ES-I3 (cell line): ENCODE measurements around the gene POLD3.

ENCODE experiments used
- H3K36me3 ChIP-seq: 2 replicates; pipeline ENCODE4 v1.6.1; 2013; ENCODE audit warnings: mild to moderate bottlenecking, low read length, control low read depth, moderate library complexity; ENCODE audit not compliant: insufficient read depth
- H3K4me1 ChIP-seq: 2 replicates; pipeline ENCODE4 v1.6.1; 2013; ENCODE audit warnings: mild to moderate bottlenecking, control low read depth, low read length; ENCODE audit not compliant: insufficient read depth
- H3K9ac ChIP-seq: 2 replicates; pipeline ENCODE4 v1.6.1; 2013; ENCODE audit warnings: low read depth, mild to moderate bottlenecking, low read length, moderate library complexity
- H3K9me3 ChIP-seq: 2 replicates; pipeline ENCODE4 v1.6.1; 2013; ENCODE audit warnings: mild to moderate bottlenecking, low read length, moderate library complexity; ENCODE audit not compliant: control insufficient read depth, insufficient read depth

POLD3 gene

DNA sequence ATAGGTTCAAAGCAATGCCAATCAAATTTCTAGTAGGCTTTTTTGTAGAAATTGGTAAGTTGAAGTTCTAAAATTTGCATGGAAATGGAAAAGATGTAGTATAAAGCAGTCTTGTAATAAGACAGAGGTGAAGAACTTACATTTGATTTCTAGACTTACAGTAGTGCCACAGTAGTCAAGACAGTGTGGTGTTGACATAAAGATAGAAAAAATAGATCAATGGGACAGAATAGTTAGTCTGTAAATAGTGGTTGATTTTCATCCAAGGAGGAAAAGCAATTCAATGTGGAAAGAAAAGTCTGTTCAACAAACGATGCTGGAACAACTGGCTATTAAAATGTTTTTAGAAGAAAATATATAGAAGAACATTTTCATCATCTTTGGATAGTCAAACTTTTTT lies 70.9 kb downstream of the POLD3 start:
- Histone ChIP-seq H3K4me1 (no peaks in the 10 kb centered on the region), H3K36me3 (no peaks in the 10 kb centered on the region), H3K9me3 (no peaks in the 10 kb centered on the region), H3K9ac (no peak overlapping the region)

DNA sequence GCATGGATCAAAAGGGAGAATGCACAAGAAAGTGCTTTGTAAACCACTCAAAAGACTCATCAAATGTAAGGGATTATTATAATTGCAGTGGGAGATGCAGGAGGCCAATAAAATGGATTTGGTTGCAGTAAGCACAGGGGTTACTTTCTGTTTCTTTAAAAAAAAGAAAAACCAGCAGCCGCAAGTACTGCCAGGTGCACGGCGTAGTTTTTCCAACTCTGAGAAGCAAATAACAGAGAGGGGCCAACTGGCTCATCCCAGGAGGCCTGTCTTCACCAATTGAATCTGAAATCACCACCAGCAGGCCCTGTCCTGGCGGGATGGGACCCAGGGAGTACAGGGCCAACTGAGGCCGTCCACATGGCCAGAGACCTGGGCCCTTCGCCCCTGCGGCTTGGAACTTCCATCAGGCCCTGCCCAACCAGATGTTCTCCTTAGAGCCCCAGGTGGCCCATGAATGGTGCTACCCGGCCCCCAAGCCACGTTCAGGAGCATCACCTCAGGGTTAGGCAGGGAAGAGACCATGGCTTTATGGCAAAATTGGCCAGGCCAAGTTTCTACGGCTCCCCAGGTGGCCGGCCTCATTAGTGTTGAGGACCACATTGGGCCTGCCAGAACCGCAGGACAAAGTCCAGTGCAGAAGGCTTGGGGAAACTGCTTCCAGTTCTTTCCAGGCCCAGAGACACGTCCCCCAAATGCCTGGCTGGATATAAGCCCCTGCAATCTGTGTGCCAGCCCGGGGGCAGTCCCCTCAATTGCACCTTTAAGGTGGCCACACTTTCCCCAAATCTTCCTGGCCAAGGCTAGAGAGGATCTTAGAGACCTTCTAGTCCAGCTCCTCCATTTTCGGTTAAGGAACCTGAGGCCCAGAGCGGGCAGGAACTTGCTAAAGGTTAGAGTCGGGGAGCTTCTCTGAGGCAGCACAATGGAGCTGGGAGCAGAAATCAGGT lies 77.1 kb downstream of the POLD3 start:
- no peaks in the 10 kb centered on the region for H3K36me3 ChIP-seq
- no peaks in the 10 kb centered on the region for H3K9me3 ChIP-seq
- no peaks in the 10 kb centered on the region for H3K4me1 ChIP-seq
- no peak overlapping the region for H3K9ac ChIP-seq

DNA sequence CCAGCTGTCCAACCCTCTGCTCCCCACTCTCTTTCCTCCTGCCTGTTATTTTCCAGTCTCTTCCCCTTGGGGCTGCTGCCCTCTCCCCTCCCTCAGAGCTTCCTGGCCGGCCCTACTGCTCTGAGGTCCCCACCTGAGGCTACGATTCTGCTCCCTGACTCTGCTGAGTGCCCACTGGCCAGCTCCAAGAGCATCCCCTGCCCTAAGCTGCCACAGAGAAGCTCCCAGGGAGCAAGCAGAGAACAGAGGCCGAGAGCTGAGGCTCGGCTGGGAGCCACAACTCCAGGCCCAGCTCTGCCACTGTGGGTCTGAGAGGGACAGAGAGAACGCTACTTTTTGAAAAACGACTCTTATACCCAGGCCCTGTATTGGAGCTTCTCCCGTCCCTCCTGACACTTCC lies 77.8 kb downstream of the POLD3 start:
- Histone ChIP-seq H3K36me3 (no peaks in the 10 kb centered on the region), H3K9ac (no peak overlapping the region), H3K4me1 (no peaks in the 10 kb centered on the region), H3K9me3 (no peaks in the 10 kb centered on the region)

DNA sequence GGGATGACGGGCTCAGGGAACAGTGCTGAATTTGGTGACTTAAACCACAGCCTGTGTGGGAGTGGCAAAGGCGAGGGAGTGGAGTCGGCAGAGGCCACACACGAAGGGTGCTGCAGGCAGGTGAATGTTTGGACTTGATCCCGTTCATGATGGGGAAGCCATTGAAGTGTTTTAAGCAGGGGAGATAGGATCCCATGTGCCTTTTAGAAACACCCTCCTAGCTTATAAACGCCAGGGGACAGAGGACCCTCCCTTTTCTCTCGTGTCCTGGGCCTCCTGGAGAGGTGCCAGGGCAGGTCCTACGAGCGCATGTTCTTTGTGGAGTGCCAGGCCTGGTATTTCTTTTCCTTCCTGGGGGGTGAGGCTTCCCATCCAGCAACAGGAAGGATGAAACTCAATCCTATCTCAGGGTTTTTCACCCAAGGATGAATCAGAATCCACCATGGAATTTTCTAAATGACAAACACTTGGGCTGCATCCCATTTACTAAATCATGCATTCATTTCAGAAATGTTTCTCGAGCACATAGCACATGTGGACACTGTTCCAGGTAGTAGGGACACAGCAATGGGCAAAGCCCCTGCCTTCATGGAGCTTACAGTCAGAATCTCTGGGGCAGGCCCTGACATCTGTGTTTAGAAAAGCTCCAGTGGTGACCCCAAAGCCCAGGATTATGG lies 79.3 kb downstream of the POLD3 start:
- Histone ChIP-seq H3K9me3 (no peaks in the 10 kb centered on the region), H3K4me1 (no peaks in the 10 kb centered on the region), H3K9ac (no peak overlapping the region), H3K36me3 (no peaks in the 10 kb centered on the region)

DNA sequence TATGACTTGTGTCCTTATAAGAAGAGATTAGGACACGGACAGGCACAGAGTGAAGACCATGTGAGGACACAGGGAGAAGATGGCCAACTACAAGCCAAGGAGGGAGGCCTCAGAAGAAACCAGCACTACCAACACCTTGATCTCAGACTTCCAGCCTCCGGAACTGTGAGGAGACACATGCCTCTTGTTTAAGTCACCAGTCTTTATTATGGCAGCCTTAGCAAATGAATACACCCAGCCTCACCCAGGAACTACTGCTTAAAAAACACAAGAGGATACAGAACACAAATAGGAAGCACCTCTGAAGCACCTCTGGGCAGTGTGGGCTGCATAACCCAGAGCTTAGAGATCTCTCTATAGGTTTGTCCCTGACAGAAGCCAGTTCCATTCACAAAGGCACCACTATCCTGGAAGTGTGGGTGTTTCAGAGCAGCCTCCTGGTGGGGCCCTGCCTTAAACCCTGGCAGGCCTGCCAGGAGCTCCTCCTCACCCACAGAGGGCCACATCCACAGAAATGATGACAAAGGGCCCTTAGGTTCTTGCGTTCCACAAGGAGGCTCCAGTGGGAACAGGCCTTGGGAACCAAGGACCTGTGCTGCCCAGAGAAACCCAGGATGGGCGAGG lies 80.1 kb downstream of the POLD3 start:
- H3K36me3 ChIP-seq, result no peaks in the 10 kb centered on the region
- no peaks in the 10 kb centered on the region for H3K4me1 ChIP-seq
- no peak overlapping the region for H3K9ac ChIP-seq
- no peaks in the 10 kb centered on the region for H3K9me3 ChIP-seq

DNA sequence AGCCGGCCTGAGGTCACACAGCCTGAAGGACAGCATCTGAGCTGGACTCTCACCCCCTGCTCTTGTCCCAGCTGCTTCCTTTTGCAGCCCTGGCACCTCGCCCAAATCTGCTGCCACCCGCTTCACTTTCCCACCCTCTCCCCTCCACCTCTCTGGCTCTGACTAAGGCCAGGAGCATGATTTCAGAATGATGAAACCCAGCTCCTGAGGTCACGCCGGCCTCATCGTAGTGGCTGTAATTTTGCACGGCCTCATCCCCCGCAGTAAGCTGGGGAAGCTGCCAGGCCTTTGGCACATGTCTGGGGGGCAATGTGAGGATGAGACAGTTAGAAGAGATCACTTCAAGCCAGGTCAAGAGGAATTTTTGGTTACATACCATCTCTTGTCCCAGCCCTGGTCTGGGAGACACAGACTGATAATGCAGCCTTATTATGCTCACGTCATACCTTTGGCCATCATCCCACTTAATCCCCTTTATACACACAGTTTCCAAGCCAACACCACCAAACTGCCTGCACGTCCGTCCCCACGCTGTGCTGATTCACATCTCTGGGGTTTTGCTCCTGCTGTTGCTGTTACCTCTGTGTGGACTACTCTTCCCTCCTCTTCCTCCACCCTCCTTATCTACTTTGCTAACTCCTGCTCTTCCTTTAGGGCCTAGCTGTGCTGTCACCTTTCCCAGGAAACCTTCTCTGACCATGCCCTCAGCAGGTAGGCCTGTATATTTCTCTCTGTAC lies 80.7 kb downstream of the POLD3 start:
- Histone ChIP-seq H3K4me1 (no peaks in the 10 kb centered on the region), H3K36me3 (no peaks in the 10 kb centered on the region), H3K9ac (no peak overlapping the region)

DNA sequence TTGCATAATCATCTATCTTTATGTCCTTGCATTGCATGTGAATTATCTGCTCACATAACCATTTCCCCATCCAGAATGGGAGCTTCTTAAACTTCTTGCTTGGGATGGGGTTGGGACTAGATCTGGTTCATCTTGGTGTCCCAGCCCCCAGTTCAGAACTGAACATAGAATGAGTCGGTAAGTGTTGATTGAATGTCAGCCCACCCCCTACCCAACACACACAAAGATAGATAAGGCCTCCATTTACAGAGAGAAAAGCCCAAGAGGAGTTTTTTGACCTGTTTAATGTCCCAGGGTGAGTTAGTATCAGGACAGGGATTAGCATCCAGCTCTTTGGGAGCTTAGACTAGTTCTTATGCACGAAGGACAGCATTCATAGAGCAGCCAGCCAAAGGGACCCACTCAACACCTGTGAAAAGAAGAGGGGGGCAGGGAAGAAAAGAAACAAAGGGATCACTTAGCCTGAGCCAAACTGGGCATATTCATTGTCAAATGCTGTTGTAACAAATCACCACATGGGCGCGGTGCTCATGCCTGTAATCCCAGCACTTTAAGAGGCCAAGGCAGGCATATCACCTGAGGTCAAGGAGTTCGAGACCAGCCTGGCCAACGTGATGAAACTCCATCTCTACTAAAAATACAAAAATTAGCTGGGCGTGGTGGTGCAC lies 81.4 kb downstream of the POLD3 start:
- Histone ChIP-seq H3K36me3 (no peaks in the 10 kb centered on the region), H3K9me3 (no peaks in the 10 kb centered on the region), H3K9ac (no peak overlapping the region), H3K4me1 (no peaks in the 10 kb centered on the region)

More for the DNA sequence above, 80.7 kb downstream of the POLD3 start:
- no peaks in the 10 kb centered on the region for H3K9me3 ChIP-seq

DNA sequence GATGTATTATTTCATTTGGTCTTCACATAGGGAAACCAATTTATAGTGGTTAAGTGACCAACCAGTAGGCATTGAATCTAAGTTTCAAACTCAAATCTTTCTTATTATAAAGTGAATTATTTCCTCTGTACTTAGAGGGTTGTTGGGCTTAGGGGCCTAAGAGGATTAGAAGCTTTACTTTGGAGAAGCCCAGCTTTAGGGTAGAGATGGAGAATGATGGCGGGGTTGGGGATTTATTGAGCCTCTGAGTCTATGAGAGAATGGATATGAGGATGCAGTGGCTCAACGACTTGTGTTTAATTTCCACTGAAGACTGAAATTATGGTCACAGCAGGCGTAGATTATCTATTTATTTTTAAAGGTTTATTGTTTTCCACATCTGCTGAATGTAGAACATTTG lies 83.4 kb downstream of the POLD3 start:
- H3K36me3 ChIP-seq, result no peaks in the 10 kb centered on the region
- no peak overlapping the region for H3K9ac ChIP-seq
- no peaks in the 10 kb centered on the region for H3K4me1 ChIP-seq
- no peaks in the 10 kb centered on the region for H3K9me3 ChIP-seq

DNA sequence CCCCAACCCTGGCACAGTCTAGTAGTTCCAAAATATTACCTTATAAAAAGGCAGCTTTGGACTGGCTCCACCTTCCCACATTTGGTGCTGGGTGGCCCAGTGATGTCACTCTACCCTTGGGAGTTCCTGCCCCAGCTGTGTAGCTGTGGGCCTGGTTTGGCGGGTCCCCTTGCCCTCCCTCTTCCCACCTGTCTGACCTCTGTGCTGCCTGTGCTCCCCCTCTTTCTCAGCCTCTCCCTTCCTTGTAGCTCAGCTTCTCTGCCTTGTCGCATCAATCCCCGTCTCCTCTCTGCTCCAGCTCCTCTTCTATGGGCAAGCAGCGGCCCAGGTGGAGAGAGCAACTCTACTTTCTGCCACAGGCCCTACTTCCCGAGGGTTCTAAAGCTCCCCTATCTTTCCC lies 84.2 kb downstream of the POLD3 start:
- H3K9ac ChIP-seq, result no peak overlapping the region
- no peaks in the 10 kb centered on the region for H3K4me1 ChIP-seq
- no peaks in the 10 kb centered on the region for H3K36me3 ChIP-seq
- no peaks in the 10 kb centered on the region for H3K9me3 ChIP-seq

DNA sequence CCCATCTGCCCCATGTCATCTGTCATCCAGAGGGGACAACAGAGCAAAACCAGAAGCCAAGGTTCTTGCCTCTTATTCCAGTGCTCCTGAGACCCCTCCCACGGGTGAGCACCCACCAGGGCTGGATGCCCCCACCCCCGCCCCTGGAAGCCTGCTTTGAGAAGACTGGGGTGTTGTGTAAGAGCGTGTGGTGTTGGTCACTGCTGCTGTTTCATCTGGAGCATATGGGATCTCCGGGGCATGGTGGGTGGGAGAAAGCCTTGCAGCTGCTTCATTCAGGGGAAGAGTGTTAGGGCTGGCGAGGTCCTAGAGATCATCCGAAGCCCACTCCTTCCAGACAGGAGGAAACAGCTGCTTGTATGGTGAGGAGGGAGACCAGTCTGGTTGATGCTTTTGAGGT lies 84.7 kb downstream of the POLD3 start:
- Histone ChIP-seq H3K4me1 (no peaks in the 10 kb centered on the region), H3K36me3 (no peaks in the 10 kb centered on the region), H3K9me3 (no peaks in the 10 kb centered on the region), H3K9ac (no peak overlapping the region)

DNA sequence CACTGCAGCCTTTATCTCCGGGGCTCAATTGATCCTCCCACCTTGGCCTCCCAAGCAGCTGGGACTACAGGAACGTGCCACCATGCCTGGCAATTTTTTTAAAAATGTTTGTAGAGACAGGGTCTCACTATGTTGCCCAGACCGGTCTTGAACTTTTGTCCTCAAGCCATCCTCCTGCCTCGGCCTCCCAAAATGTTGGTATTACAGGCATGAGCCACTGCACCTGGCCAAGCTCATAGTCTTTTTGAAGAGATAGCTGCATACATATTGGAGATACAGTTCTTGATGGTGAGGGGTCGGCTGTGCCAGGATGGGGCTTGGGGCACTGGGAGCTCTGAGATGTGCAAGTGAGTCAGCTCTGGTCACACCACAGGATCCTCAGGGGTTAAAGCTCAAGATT lies 85.7 kb downstream of the POLD3 start:
- Histone ChIP-seq H3K36me3 (no peaks in the 10 kb centered on the region), H3K9ac (no peak overlapping the region), H3K9me3 (no peaks in the 10 kb centered on the region), H3K4me1 (no peaks in the 10 kb centered on the region)

DNA sequence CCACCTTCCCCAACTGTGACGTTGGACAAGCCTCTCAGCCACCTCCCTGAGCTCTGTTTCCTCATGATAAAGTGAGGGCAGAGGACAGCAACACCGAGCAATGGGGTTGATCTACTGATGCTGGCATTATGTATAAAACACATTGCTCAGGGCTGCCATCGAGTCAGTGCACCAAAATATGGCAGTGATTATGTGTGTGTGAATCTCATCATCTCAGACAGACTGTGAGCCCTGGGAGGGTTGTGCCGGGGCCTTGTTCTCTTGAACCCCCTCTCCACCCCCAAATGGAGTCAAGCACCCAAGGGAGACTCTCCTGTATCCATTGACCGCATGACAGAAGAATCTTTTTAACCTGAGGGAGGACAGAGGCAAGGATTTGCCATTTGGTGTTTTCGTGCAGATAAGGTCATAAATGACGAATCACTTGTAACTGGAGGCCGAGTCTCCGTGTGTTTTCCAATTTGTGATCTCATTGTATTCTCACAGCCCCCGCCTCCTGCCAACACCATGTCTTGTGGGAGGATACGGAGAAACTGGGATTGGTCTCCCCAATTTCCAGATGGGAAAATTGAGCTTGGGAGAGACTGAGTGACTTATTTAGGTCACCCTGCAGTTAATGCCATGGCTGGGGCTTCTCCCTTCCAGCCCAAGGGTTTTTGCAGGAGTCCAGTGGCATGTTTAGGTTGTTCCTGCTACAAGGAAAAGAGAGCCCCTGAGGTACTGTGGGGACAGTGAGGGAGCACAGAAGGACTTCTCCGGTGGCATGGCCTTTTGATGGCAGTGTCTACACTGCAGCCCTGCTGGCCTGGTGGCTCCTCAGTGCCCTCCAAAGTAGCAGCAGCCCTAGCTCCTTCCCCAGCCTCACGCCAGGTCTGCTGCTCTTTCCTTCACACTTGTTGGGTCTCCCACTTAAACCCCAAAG lies 86.5 kb downstream of the POLD3 start:
- H3K36me3 ChIP-seq, result no peaks in the 10 kb centered on the region
- no peaks in the 10 kb centered on the region for H3K9me3 ChIP-seq
- no peaks in the 10 kb centered on the region; the same call in 1 of the 2 replicates for H3K4me1 ChIP-seq
- H3K9ac ChIP-seq, result no peak overlapping the region

DNA sequence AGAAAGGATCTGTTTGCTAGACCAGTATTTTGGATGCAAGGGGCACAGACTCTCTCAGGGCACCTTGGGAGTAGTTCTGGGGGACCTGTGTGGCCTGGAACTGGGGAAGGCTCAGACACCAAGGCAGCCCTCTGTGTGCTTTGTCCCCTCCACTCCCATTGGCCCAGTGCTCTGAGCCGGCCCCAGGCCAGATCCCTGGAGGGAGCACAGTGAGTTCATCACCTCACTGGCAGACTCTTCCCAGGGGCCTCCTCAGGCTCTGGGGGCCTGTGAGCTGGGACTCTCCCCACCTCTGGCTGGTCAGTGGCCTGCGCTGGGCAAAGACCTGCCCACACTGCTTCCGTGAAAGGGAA lies 87.1 kb downstream of the POLD3 start:
- H3K9me3 ChIP-seq, result no peaks in the 10 kb centered on the region
- H3K36me3 ChIP-seq, result no peaks in the 10 kb centered on the region
- peaks cover 4% of the 10 kb centered on the region; the same call in 1 of the 2 replicates for H3K4me1 ChIP-seq
- H3K9ac ChIP-seq, result no peak overlapping the region
